Neural progenitor cell (in vitro differentiated cells): ENCODE data around the gene SPOUT1.

Experiments
- EZH2 ChIP-seq: fragments of 200-600 bp; sonication (generic); IDR thresholded peaks from 2 replicates; pipeline ENCODE4 v1.6.1; 2017; ENCODE audit warnings: antibody characterized with exemption, mild to moderate bottlenecking, moderate library complexity
- EZH2phosphoT487 ChIP-seq: fragments of 200-600 bp; sonication (generic); IDR thresholded peaks from 2 replicates; pipeline ENCODE4 v1.6.1; 2017; ENCODE audit warnings: antibody characterized with exemption
- TF ChIP-seq, protein P1 (sequence below): fragments of 200-600 bp; sonication (generic); IDR thresholded peaks from 2 replicates; pipeline ENCODE4 v1.5.1; 2017; ENCODE audit warnings: antibody characterized with exemption, mild to moderate bottlenecking

DNA sequence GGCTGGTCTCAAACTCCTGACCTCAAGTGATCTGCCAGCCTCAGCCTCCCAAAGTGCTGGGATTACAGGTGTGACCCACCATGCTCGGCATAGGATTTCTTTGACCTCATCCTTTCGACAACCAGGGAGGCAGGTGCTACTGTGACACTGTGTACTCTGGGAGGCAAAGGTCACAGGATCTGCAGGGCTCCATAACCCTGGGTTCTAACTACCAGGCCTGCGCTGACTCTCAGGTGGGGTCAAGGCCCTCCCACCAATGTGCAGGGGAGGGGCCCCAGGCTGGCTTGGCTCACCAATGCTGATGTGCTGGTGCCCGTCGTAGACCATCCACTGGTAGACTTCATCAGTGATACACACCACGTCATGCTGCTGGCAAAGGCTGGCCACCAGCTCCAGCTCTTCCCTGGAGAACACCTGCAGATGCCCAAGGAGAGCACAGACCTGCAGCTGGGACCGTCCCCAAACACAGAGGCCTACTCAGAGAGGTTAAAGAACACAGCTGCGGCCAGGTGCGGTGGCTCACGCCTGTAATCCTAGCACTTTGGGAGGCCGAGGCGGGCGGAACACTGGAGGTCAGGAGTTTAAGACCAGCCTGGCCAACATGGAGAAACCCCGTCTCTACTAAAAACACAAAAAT is 7.0 kb upstream of the SPOUT1 start:
- TF ChIP-seq, protein P1, sequence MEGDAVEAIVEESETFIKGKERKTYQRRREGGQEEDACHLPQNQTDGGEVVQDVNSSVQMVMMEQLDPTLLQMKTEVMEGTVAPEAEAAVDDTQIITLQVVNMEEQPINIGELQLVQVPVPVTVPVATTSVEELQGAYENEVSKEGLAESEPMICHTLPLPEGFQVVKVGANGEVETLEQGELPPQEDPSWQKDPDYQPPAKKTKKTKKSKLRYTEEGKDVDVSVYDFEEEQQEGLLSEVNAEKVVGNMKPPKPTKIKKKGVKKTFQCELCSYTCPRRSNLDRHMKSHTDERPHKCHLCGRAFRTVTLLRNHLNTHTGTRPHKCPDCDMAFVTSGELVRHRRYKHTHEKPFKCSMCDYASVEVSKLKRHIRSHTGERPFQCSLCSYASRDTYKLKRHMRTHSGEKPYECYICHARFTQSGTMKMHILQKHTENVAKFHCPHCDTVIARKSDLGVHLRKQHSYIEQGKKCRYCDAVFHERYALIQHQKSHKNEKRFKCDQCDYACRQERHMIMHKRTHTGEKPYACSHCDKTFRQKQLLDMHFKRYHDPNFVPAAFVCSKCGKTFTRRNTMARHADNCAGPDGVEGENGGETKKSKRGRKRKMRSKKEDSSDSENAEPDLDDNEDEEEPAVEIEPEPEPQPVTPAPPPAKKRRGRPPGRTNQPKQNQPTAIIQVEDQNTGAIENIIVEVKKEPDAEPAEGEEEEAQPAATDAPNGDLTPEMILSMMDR: no peak
- TF ChIP-seq EZH2phosphoT487 (no peak), EZH2 (no peak)
